COLO668 (cell line): ENCODE measurements around the gene DNM1L.
"Not testable (repeated sequence)": the region's sequence is repeated elsewhere in the genome, so short reads cannot be mapped to it uniquely, and the experiment has no call there.

ENCODE experiments used
- DNase-seq: peaks from one replicate; lab custom pipeline; 2025; ENCODE audit not compliant: unreplicated experiment; lab: John Stamatoyannopoulos, UW

The DNM1L gene

GRCh38 chr12:32695787-32696186, 16.7 kb downstream of the DNM1L start:
- DNase-seq: no peak

DNA sequence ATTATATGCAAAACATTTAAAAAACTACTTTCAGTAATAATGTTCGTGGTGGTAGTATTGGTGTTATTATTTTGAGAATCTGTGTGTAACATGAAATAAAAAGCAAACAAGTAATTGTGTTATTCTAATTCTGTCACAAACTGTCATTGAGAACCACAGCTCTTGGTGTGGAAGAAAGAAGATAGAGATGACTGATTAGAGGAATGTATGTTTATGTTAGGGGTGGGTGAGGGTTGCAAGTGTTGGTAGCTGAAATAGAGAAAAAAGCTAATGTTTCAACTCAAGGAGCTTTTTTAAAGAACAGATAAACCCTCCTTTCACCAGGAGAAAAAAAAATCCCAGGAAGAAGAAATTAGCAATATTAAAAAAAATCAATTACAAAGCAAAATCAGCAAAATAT, 18.3 kb downstream of the DNM1L start:
- DNase-seq: no peak

GRCh38 chr12:32698285-32698684, 19.2 kb downstream of the DNM1L start:
- peak; percentile 16 for DNase-seq

DNA sequence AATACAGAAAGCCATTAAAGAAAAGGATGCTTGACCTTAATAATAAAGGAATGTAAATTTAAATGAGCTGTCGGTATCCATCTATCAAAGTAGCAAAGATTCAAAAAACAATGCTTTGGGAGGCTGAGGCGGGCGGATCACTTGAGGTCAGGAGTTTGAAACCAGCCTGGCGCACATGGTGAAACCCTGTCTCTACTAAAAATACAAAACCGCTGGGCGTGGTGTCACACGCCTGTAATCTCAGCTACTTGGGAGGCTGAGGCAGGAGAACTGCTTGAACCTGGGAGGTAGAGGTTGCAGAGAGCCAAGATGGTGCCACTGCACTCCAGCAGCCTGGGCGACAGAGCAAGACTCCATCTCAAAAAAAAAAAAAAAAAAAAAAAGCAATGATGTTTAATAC, 20.3 kb downstream of the DNM1L start:
- DNase-seq: not testable (repeated sequence)

DNA sequence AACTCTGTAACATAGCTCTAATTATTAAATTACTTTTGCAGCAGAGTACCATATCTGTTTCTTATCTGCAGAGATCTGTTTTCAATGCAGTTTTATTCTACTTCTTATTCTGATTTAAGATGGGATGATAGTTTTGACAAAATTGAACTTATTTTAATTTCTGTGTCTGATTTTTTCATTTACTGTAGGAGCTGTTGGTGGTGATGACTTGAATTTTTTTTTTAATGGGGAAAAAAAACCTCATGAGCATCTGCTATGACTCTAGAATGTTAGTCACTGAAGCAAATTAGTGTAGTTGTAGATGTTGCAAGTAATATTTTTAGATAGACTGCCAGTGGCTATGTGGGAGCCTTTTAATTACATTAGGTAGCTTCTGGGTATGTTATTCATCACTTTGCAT, 23.4 kb downstream of the DNM1L start:
- no peak for DNase-seq

- no peak for DNase-seq
Measured at GRCh38 chr12:32702946-32703345, 23.8 kb downstream of the DNM1L start.

DNA sequence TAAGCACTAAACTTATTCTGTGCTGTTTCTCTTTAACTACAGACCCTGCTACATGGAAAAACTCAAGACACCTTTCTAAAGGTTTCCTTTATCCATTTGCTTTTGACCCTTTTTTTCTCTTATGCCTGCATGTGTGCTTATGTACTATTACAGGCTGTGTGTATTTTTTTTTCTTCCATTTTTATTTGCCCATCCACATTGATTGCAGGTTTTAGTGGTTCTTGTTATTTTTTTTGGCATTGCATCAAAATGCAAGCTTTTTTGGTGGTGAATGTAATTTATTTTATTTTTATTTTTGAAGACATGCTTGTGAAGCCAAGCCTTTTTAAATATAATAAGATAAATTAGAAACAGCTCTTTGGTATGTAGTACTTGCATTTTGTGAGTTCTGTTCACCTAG, 26.7 kb downstream of the DNM1L start:
- no peak for DNase-seq

DNA sequence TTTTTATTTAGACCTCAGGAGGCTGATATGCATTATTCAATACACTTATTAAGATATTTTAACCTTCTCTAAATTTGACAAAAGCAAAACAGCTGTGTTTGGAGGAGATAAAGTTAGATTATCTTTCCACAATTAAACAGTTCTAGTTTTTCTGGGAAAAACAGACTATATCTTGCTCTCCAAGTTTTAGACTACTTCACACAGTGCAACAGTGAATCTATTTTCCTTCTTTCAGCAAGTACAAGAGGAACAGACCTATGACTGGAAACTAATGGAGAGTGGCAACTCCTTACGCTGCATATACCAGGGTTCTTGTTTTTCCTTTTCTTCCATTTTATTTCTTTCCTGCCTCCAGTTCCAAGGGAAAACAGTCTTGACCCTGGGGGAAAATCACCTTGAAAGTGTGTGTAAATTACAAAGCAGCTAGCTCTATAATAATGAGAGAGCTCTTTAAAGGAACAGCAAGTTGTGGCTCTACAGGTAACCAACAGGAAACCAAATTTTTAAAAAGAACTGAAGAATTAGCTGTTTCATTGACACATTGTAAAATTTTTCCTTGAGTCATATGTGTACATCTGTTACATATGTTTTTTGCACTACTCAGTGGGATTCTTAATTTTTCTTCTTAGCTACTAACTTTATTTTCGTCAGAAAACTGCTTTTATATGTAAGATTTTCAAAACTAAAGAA, 27.4 kb downstream of the DNM1L start:
- no peak for DNase-seq

DNA sequence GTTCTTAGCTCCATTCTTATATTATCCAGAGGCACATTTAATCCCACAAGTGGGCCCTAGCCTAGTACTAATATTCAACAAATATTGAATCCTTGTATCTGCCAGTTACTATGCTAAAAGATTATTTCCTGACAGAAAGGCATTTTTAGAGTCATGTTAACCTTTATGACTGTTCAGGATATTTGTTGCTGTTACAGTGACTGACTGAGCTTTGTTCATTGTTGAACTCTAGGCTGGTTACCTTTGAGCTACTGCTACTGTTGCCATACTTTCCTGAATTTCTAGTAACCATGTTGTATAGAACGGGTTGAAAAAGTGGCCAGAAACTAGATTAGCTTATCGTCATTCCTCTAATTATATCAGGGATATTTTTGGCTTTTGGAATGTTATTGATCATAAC, 29.8 kb downstream of the DNM1L start:
- no peak for DNase-seq

DNA sequence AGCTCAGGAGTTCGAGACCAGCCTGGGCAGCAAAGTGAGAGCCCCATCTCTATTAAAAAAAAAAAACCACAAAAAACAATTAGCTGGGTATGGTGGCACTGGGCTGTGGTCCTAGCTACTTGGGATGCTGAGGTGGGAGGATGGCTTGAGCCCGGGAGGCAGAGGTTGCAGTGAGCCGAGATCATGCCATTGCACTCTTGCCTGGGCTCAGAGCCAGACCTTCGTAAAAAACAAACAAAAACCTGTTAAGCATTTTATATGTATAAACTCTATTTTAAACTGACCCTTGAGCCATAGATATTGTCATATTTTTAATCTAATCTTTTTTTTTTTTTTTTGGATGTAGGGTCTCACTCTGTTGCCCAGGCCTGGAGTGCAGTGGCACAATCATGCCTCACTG, 35.7 kb downstream of the DNM1L start:
- no peak for DNase-seq

- DNase-seq: no peak
Measured at GRCh38 chr12:32718926-32719325, 39.8 kb downstream of the DNM1L start.

- not testable (repeated sequence) for DNase-seq
Measured at GRCh38 chr12:32725308-32725707, 46.2 kb downstream of the DNM1L start.

DNA sequence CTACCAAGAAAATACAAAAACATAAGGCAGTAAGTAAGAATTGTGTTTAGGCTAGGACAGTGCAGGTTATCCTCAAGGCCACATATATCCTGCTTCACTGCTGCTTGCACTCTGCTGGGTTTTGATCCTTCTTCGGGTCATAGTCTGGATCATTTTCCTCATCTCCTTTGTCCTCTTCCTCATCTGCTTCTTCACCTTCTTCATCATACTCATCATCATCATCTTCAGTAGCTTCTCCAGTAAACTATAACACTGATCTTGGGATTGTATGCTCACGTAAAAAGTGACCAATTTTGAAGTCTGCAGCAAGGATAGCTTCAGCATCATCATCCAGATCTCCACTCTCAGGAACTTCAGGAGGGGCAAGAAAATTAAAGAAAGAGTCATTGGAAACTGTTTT, 47.2 kb downstream of the DNM1L start:
- no peak for DNase-seq

GRCh38 chr12:32727237-32727636, 48.1 kb downstream of the DNM1L start:
- no peak for DNase-seq

DNA sequence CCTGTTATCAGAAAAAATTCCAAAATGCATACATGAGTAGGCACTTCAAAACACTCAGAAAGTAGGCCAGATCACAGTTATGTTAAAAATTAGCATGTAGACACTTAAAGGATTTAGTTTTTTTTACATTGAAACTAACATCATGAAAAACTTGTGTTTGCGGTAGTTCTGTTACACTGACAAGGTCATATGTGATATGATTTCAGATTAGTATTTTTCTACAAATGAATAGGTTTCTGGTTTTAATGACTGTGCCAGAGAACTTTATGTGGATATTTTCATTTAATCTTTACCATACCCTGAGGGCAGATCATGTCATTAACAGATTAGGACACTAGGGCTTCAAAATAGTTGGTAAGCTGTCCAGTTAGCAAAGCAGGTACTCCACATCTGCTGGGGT, 55.9 kb downstream of the DNM1L start:
- no peak for DNase-seq

GRCh38 chr12:32736445-32736844, 57.3 kb downstream of the DNM1L start:
- DNase-seq: no peak

DNA sequence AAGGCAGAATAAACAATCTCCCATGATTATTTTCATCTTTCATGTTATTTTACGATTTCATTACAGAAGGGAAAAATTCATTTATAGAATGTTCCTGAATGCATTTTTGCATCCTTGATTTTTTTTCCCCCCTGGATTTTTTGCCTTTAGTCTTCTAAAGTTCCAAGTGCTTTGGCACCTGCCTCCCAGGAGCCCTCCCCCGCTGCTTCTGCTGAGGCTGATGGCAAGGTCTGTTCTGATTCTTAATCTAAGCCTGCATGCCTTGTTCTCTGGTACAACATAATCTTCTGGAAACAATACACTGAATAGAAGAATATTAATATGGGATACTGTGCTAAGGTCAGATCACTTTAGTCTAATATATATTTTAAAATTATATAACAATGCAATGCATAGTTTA, 58.6 kb downstream of the DNM1L start:
- DNase-seq: no peak

DNA sequence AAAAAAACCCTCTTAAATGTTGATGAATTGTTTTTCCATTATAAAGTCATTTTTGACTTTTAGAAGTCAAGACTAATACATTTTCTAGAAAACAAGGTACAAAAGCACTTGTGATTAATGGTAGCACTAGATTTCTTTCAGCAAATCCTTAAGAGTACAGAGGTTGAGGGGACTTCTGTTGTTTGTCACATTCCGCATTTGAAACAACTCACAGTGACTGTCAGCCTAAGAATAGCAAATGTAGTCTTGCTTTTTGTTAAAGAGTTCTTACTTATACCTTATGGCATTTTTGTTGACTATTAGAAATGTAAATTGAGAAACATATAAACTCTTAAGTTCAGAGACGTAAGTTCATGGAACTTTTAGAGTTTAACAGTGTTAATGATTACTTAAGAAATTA, 60.2 kb downstream of the DNM1L start:
- no peak for DNase-seq

- DNase-seq: no peak
Measured at GRCh38 chr12:32742133-32742532, 63.0 kb downstream of the DNM1L start.

GRCh38 chr12:32743264-32743663, 64.2 kb downstream of the DNM1L start:
- no peak for DNase-seq

GRCh38 chr12:32753605-32754004, 74.5 kb downstream of the DNM1L start:
- no peak for DNase-seq

GRCh38 chr12:32754111-32754510, 75.0 kb downstream of the DNM1L start:
- DNase-seq: no peak

DNA sequence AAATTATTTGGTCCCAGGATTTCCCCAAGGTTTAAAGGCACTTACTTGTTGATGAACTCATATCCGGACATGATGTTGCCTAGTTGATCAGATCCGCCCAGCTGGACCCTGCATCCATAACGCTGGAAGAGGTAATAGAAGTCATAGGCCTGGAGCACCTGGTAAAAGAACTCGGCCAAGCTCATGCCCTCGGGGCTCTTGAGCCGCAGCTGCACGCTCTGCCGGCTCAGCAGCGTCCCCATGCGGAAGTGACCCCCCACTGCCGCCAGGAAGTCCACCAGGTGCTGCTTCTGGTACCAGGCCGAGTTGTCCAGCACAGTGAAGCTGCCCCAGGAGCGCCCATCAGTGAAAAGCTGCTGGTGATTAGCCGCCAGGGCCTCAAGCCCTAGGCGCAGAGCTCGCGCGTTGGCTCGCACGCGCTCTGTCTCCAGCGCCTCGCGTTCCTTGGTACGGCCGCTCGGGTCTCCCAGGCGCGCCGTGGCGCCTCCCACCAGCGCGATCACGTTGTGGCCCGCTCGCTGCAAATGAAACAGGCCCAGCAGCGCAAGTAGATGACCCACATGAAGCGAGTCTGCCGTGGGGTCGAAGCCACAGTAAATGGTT, 76.1 kb downstream of the DNM1L start:
- peak; percentile 83 for DNase-seq
